Measurements from ENCODE around the gene PHYH. TPM values are rescaled to one million over a fixed set of nuclear protein-coding genes. Genes with fewer than 3 reads are reported as not detected.

Gene PHYH
- total RNA-seq = 20.3 and 23.0 TPM in 2 replicates

DNA sequence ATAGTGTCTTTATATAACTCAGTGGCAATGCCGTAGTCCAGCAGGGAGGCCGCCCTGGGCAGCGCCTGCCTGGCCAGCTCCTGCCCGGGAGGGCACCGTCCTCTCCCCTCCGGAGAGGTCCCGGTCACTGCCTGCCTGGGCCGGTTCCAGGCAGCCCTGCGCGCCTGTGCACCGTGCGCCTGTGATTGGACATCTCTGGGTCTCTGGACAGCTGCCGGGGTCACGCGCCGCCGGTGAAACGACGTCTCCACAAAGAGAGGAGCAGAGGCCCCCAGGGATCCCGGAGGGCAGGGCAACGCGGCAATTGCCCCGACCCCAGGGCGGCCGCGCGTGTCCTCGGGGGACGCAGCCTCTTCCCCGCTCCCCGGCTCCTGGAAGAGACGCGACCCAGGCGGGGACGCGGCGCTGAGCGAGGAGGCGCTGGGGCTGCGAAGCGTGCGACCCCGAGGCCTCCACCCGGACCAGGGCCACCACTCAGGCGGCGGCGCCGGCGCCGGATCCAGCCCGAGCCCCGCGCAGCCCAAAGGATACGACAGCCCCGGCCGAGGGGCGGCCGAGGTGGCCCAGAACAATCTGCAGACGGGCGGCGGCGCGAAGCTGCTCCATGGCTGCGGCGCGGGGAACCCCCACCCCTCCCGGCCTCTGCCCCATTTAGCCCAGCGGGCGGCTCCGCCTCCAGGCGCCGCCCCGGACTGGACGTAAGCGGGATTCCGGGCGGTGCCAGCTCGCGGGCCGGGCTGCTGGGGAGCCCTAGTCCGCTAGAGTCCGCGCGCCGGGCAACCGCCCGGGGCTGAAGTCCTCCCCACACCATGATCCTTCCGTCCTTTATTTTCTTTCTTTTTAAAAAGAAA lies at the start of gene PHYH:
PHYH (minus strand) TSS at position 628 of the 851 bp plus-strand sequence; CDS start at position 606, 22 bp downstream.

DNA sequence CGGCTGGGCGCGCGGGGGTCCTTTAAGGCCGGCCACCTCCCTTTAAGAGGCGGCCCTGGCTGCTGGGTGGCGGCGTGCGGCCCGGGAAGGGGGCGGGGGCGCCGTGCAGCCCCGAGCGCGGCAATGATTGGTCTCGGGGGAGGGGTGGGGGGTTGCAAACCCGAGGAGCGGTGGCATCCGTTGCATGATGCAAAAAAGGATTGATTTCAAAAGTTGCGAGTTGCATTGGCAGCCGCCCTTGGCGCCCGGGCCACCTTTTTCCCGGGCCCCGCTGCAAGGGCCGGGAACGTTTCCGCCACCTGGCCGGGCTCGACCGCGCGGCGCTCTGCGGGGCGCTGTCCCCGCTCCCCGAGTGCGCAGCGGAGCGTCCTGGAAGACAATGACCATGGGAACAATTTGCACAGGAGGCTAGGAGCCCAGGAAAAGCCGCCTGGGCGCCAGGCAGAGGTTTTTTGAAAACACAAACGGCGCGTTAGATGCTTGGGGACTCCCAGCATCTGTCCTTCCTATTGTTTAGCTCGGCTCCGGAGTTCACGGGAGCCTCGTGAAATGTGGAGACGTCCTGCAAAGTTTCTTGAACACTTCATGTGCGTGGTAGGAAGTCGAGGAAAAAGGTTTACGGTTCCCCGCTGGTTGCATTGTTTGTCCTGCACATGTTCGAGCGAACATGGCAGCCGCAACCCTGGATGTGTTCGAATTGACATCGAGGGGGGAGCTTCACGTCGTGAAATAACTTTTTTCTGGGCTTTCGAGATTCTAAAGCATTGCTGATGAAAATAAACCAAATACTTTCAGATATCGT lies 48.6 kb upstream of the PHYH start, which contains the start of gene SEPHS1:
SEPHS1 (minus strand) TSS at position 78 of the 802 bp plus-strand sequence. CDS start 3,343 bp downstream, outside the sequence.

DNA sequence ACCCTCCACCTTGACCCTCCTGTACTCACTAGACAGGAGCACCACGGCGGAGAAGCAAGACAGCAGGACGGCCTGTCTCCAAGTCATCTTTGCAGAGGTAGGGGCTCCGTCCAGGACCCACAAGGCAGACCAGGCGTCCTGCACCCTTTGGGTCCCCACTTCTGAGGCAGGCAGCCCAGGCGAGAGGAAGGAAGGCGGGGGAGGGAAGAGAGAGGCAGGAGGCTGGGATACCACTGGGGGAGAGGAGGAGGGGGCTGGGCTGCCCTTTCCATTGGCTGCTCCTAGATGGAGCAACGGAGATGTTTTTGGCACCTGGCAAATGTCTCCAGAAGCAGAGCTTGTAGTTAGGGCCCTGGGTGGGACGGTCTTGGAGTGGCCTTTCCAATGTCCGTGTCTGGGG lies 65.7 kb downstream of the PHYH start, which contains the start of gene UCMA:
UCMA (minus strand) TSS at position 203 of the 400 bp plus-strand sequence; CDS start at position 87, 116 bp downstream.

Other genes starting within 250 kb of the PHYH start
- 60.3 and 63.6 TPM in 2 replicates for gene OPTN, start 199.9 kb downstream of the PHYH start, total RNA-seq
- gene MCM10, start 138.5 kb downstream of the PHYH start, total RNA-seq = 1.2 and 8.9 TPM in 2 replicates
- gene UCMA, start 65.7 kb downstream of the PHYH start, total RNA-seq = not detected in 2 replicates
- gene SEPHS1, start 48.2 kb upstream of the PHYH start, total RNA-seq = 30.2 and 36.3 TPM in 2 replicates
- 0.43 and 1.6 TPM in 2 replicates for gene BEND7, start 228.9 kb upstream of the PHYH start, total RNA-seq